Endothelial cell of umbilical vein (primary cell): ENCODE results near the gene HDAC10. TPM values are rescaled to one million over a fixed set of nuclear protein-coding genes. Genes with fewer than 3 reads are reported as not detected.

Experiments used
- BruUV-seq: library from RNA; stranded (reverse); fragments of 400-500 nt; replicated peaks from 2 replicates; lab custom pipeline; 2021; lab: Mats Ljungman, UMichigan
- CTCF ChIA-PET: fragments of 300-600, 350-600 bp; sonication (Branson Sonifier 250); formaldehyde crosslinking; loops from one replicate; lab custom pipeline; 2021; ENCODE audit warnings: antibody characterized with exemption, inconsistent platforms; lab: Charles Lee
- POLR2A ChIA-PET: fragments of 300-600, 350-600 bp; sonication (Branson Sonifier 250); formaldehyde crosslinking; loops from one replicate; lab custom pipeline; 2021; ENCODE audit warnings: antibody characterized with exemption, inconsistent platforms; lab: Charles Lee
- DNase-seq: peaks from one replicate; pipeline ENCODE4 v3.0.0-alpha.2; 2011; ENCODE audit warnings: low read depth, low spot score
- FAIRE-seq: peaks from 2 replicates; lab custom pipeline; 2011; peaks lifted over from hg19 to GRCh38; lab: Jason Lieb, UNC
- H2AFZ ChIP-seq: 2 replicates; pipeline ENCODE4 v1.6.0; 2012; ENCODE audit warnings: low read depth, low read length, control low read depth, inconsistent platforms
- H3K27ac ChIP-seq: 2 replicates; pipeline ENCODE4 v1.5.1; 2011; ENCODE audit warnings: low read depth, mild to moderate bottlenecking, control low read depth, low read length, moderate library complexity; ENCODE audit not compliant: insufficient read depth
- H3K27me3 ChIP-seq, 2 experiments: 2 replicates each; pipeline versions ENCODE4 v1.6.0 to v1.6.1; 2011; ENCODE audit warnings: low read length in 2 of 2, mixed read lengths in 1 of 2; ENCODE audit not compliant: control insufficient read depth in 2 of 2, insufficient read depth in 2 of 2
- H3K36me3 ChIP-seq, 2 experiments: 2 replicates in 1 of 2; 3 replicates in 1 of 2; pipeline ENCODE4 v1.5.1; 2011; ENCODE audit warnings: low read length in 2 of 2, mild to moderate bottlenecking in 1 of 2, moderate library complexity in 1 of 2; ENCODE audit not compliant: control insufficient read depth in 2 of 2, insufficient read depth in 2 of 2; ENCODE audit errors: extremely low read depth in 1 of 2
- H3K4me1 ChIP-seq: 3 replicates; pipeline ENCODE4 v1.5.1; 2011; ENCODE audit warnings: mild to moderate bottlenecking, low read length; ENCODE audit not compliant: control insufficient read depth, insufficient read depth; ENCODE audit errors: extremely low read depth
- H3K4me2 ChIP-seq: 2 replicates; pipeline ENCODE4 v1.6.1; 2011; ENCODE audit warnings: low read length, control low read depth, mixed read lengths; ENCODE audit not compliant: insufficient read depth
- H3K4me3 ChIP-seq, 3 experiments: fragments of 200-600 bp in 1 of 3; sonication (generic), shearing (Covaris generic) in 1 of 3; replicated peaks in 1 of 3; 2 replicates each; pipeline ENCODE4 v1.5.1; 2011 to 2016; ENCODE audit warnings: control low read depth in 3 of 3, low read length in 3 of 3, mild to moderate bottlenecking in 2 of 3, inconsistent platforms in 1 of 3, low read depth in 1 of 3, moderate library complexity in 1 of 3; ENCODE audit not compliant: insufficient read depth in 1 of 3
- H3K79me2 ChIP-seq: 2 replicates; pipeline ENCODE4 v1.6.0; 2012; ENCODE audit warnings: low read length, inconsistent platforms; ENCODE audit not compliant: control insufficient read depth, insufficient read depth
- H3K9ac ChIP-seq: replicated peaks from 2 replicates; pipeline ENCODE3; 2011; ENCODE audit warnings: low read length, control low read depth; ENCODE audit not compliant: insufficient read depth; ENCODE audit errors: extremely low read depth
- H3K9me1 ChIP-seq: replicated peaks from 3 replicates; pipeline ENCODE4 v1.6.0; 2011; ENCODE audit warnings: mild to moderate bottlenecking, low read length; ENCODE audit not compliant: control insufficient read depth, insufficient read depth; ENCODE audit errors: extremely low read depth
- H3K9me3 ChIP-seq: replicated peaks from 2 replicates; pipeline ENCODE4 v1.5.1; 2012; ENCODE audit warnings: low read length, inconsistent platforms; ENCODE audit not compliant: control insufficient read depth, insufficient read depth
- H4K20me1 ChIP-seq: replicated peaks from 2 replicates; pipeline ENCODE3; 2011; ENCODE audit warnings: mild to moderate bottlenecking, low read length; ENCODE audit not compliant: control insufficient read depth, insufficient read depth; ENCODE audit errors: extremely low read depth
- CTCF ChIP-seq, 2 donors: IDR thresholded peaks; 1 replicate in 1 of 2; 2 replicates in 1 of 2; pipeline ENCODE4 v1.5.1; 2011; ENCODE audit warnings: low read length in 2 of 2, mild to moderate bottlenecking in 2 of 2, moderate library complexity in 2 of 2, control low read depth in 1 of 2, inconsistent platforms in 1 of 2, low read depth in 1 of 2; ENCODE audit not compliant: insufficient read depth in 1 of 2; ENCODE audit errors: extremely low read depth in 1 of 2
- EZH2 ChIP-seq: IDR thresholded peaks from 2 replicates; pipeline ENCODE4 v1.6.1; 2012; ENCODE audit warnings: borderline replicate concordance, low read depth, mild to moderate bottlenecking, moderate library complexity, low read length, inconsistent platforms; ENCODE audit not compliant: severe bottlenecking
- GATA2 ChIP-seq: IDR thresholded peaks from 2 replicates; pipeline ENCODE4 v1.7.0; 2011; ENCODE audit warnings: low read depth, mild to moderate bottlenecking, moderate library complexity, mixed read lengths, low read length; ENCODE audit not compliant: insufficient read length, insufficient read depth
- JUN ChIP-seq: IDR thresholded peaks from 2 replicates; pipeline ENCODE4 v1.6.1; 2011; ENCODE audit warnings: borderline replicate concordance, low read depth; ENCODE audit not compliant: insufficient read length, insufficient read depth
- MAX ChIP-seq: IDR thresholded peaks from 2 replicates; pipeline ENCODE4 v1.6.1; 2011; ENCODE audit not compliant: insufficient read depth, insufficient read length
- MYC ChIP-seq: IDR thresholded peaks from one replicate; pipeline ENCODE4 v1.6.1; 2011; ENCODE audit warnings: mild to moderate bottlenecking, low read depth, low read length
- POLR2A ChIP-seq: IDR thresholded peaks from 2 replicates; pipeline ENCODE4 v1.6.1; 2012; ENCODE audit warnings: low read depth, mild to moderate bottlenecking, control low read depth, low read length
- POLR2AphosphoS5 ChIP-seq: IDR thresholded peaks from 2 replicates; pipeline ENCODE4 v1.6.1; 2012; ENCODE audit warnings: low read depth, mild to moderate bottlenecking, control low read depth, low read length, moderate library complexity; ENCODE audit not compliant: insufficient read depth
- dilution Hi-C: fragments of 300-500 bp; cut with MboI; formaldehyde crosslinking; loops from one replicate; pipeline ENCODE4 v1.15.0; 2019; ENCODE audit warnings: low sequenced_read_pairs; ENCODE audit not compliant: extremely low pct_ligation_motif_present
- intact Hi-C: fragments of 100-400 bp; cut with micrococcal nuclease; formaldehyde crosslinking; loops from one replicate; pipeline ENCODE4 v1.10.0; 2022
- polyA plus RNA-seq, 4 experiments: library from polyadenylated mRNA; depleted of rRNA in 3 of 4; stranded (reverse) in 3 of 4; unstranded in 1 of 4; fragments of >200 nt; gene quantifications; 2 replicates each; pipeline versions ENCODE4 v1.2.1 to v1.2.3, GENCODE V29; 2011 to 2012; ENCODE audit warnings: missing spikeins in 1 of 4
- total RNA-seq: library from RNA; stranded (reverse); gene quantifications from 2 replicates; pipeline ENCODE4 v1.2.3, GENCODE V29; 2021

Gene HDAC10
- total and polyA plus RNA-seq, 2 donors (not counting 3 experiments of a cell fraction or from before 2014, with no cell fraction given) = 32.6 to 47.0 TPM

- BruUV-seq = no TSS peak
- FAIRE-seq (no peak), DNase-seq (no peak)
- Histone ChIP-seq H3K79me2 (peaks cover 14% of the 10 kb centered on the region), H4K20me1 (no peaks in the 10 kb centered on the region), H3K36me3 (peaks cover 0 to 36% of the 10 kb centered on the region in 2 experiments), H3K4me1 (peaks cover 11% of the 10 kb centered on the region), H3K9ac (no peak overlapping the region), H3K27me3 (no peaks in the 10 kb centered on the region), H3K27ac (no peak overlapping the region), H3K4me3 (no peak overlapping the region), H3K9me1 (no peaks in the 10 kb centered on the region), H2AFZ (no peak overlapping the region), H3K9me3 (no peaks in the 10 kb centered on the region), H3K4me2 (no peak overlapping the region)
- TF ChIP-seq GATA2 = no peak
- no peak for TF ChIP-seq MYC
- no peak for TF ChIP-seq JUN
- no peak for TF ChIP-seq POLR2AphosphoS5
- TF ChIP-seq MAX = no peak
- no peak for TF ChIP-seq CTCF (IDR thresholded peaks at IDR 0.05; ENCODE audit: extremely low read depth in 1 of 2, insufficient read depth in 1 of 2, low read depth in 1 of 2, low read length in 2 of 2)
- TF ChIP-seq EZH2 = no peak
- no peak for TF ChIP-seq POLR2A
- dilution Hi-C loops (no loop called here), intact Hi-C loops (no loop called here)
- CTCF ChIA-PET = interaction anchor here (1.4 kb wide), 2 partner anchors 12 to 86 kb away, joined by 3 to 6 read pairs; no protein-coding TSS in a partner anchor
- POLR2A ChIA-PET = no interaction called here
Observed at GRCh38 chr22:50255099-50255498, 4.0 kb upstream of the HDAC10 start.
